Erythroblast (primary cell): ENCODE results near the gene DLX3.

ENCODE experiments used
- DNase-seq, 2 experiments: peaks; one replicate each; lab custom pipeline; 2025; lab: John Stamatoyannopoulos, UW
- GATA1 ChIP-seq: IDR thresholded peaks from 2 replicates; pipeline ENCODE4 v1.6.1; 2011; ENCODE audit warnings: low read depth, mild to moderate bottlenecking, control low read depth, low read length, moderate library complexity
- POLR2A ChIP-seq: IDR thresholded peaks from 2 replicates; pipeline ENCODE4 v1.6.1; 2011; ENCODE audit warnings: mild to moderate bottlenecking, low read length

DLX3 gene

GRCh38 chr17:49957350-49957749 is 37.7 kb downstream of the DLX3 start:
- no peak for DNase-seq
- TF ChIP-seq GATA1 (no peak), POLR2A (no peak)

DNA sequence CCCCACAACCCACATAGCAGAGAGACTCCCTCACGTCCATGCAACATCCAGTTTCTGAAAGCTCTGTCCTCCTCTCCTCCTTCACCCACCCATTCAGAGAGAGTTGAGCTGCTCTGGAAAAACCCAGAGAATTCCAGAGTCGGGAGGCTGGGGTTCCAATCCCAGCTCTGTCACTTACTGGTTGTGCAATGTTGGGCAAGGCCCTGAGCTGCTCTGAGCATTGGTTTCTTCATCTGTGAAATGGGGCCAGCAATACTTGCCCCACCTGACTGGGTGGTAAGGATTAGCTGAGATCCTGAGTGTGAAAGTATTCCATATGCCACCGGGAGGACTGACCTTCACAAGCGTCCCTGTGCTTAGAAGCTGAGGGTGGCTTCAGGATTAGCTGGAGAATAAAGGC is 38.2 kb downstream of the DLX3 start:
- no peak for TF ChIP-seq POLR2A
- TF ChIP-seq GATA1: no peak
- DNase-seq: no peak

- TF ChIP-seq GATA1: no peak
- TF ChIP-seq POLR2A: no peak
- DNase-seq: no peak
Observed at GRCh38 chr17:49955157-49955556, 39.9 kb downstream of the DLX3 start.

DNA sequence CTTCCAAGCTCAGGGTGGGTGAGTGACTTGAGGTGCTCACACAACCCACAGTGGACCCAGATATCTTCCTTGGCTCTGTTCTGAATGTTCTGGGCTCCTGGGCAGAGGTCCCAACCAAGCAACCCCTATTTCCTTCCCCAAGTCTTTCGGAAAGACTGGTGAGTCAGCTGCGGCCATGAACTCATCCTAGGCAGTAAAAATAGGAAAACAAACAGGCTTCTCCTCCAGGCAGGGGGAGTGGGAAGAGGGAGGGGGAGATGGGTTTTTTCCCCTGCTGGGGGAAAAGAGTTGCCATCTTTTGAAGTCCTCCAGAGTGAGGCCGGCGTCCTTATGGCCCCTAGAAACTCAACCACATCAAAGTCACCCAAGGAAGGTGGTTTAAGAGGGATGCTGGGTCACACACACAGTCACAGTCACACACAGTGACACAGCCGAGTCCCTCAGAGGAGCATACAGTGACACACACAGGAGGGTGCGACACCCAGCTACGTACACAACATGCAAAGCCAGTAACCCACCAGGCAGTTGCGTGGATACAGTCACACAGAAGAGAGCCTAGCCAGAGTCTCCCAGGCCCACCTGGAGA is 42.0 kb downstream of the DLX3 start:
- no peak for DNase-seq
- TF ChIP-seq GATA1: no peak
- TF ChIP-seq POLR2A: no peak

DNA sequence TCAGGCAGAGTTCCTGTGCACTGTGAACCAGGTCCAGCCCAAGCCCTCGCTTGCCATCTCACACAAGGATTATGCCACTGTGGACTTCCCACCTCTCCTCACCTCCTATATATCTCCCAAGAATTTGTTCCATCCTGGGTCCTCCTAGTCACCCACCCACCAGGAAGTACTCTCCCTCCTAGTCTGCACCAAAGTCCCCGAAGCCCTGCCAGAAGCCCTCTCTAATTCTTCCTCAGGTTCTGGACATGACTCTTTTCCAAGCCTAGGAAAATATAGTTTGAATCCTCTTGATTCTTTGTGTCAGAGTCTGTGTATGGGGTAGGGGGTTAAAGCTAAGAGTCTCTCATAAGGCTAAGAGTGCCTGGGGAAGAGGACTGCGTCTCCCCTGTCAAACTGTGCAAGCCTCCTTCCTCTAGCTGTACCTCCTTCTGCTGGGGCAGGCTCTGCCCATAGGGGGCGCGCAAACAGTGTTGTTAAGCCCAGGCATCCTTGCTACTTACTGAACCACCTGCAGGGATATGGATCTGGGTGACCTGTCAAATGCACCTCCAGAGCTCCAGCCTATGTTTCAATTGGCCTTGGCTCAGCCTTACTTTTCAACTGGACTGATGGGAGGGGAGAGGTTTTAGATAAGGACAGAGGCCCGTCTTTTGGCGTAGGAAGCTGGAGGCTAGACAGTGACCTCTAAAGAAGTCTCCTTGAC is 42.7 kb downstream of the DLX3 start:
- no peak for TF ChIP-seq POLR2A
- peak; percentile 53 to 72 for DNase-seq

- no peak for DNase-seq
- TF ChIP-seq POLR2A (no peak), GATA1 (no peak)
Observed at GRCh38 chr17:49951362-49952082, 43.5 kb downstream of the DLX3 start.

- TF ChIP-seq GATA1 (no peak), POLR2A (no peak)
Observed at GRCh38 chr17:49949634-49950033, 45.4 kb downstream of the DLX3 start.

DNA sequence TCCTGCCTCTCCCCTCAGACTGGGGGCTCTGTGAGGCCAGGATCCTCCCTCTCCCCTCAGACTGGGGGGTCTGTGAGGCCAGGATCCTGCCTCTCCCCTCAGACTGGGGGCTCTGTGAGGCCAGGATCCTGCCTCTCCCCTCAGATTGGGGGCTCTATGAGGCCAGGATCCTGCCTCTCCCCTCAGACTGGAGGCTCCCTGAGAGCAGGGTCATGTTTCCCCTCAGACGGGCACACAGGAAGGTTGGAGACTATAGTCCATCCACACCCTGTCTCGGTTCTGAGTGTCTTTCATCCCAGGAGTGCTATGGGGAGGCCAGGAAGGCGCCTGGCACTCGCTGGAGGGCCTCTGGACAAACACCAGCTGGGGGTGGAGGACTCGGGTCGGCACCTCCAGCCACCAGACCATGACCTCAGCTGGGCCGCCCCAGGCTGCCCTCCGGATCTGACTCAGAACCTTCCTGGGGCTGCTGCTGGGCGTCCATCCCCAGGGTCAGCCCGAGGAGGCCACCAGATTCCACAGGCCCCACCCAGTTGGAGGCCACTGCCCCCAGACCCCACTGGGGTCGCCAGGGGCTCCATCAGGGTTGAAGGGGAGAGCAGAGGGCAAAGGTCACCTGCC is 48.0 kb downstream of the DLX3 start:
- DNase-seq: no peak
- no peak for TF ChIP-seq GATA1
- no peak for TF ChIP-seq POLR2A

More at GRCh38 chr17:49949634-49950033, 45.4 kb downstream of the DLX3 start:
- no peak for DNase-seq

DNA sequence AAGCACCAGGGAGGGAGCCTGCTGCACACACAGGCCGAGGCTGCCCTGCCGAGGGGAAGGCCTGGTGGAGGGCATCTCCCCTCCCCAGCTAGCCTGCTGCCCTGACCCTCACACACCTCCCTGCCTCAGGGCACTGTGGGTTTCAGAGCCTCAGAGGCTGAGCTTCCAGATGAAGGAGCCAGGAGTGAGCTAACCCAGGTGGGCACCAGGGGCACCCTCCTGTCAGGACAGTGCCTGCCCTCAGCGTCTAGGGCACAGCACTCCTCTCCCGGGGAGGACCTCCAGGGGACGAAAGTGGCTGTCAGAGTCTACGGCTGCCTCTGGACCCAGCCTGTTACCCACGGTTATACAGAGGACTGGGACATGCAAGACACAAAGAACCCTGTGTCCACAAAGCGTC is 48.8 kb downstream of the DLX3 start:
- TF ChIP-seq GATA1 (no peak), POLR2A (no peak)
- DNase-seq: no peak

DNA sequence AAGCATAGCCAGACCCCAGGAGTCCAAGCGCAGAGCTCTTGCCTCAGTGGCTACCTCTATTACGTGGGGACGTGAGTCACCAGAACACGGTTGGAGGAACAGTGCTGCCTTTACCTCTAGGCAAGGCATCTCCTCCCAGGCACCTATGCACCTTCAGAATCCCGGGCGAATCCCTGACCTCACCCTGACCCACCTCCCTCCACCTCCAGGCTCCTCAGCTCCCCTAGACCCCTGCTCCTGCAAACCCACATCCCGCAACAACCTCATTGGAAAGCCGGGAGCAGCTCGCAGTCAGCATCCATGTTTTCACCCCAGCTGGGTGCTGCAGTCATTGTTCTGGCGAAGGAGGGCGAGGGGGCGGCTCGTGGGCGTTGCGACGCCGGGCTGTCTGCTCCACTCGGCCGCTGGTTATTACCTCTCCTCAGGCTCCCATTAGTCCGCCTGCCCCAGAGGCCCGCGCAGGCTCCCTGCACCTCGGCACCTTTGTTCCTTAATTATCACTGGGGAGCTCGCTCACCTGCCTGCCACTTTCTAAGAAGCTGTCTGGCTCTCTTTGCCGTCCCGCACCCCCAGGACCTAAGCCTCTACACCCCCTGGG is 50.7 kb downstream of the DLX3 start:
- TF ChIP-seq POLR2A (no peak), GATA1 (no peak)
- DNase-seq: no peak

GRCh38 chr17:49942947-49943346 is 52.1 kb downstream of the DLX3 start:
- DNase-seq: no peak
- no peak for TF ChIP-seq POLR2A

DNA sequence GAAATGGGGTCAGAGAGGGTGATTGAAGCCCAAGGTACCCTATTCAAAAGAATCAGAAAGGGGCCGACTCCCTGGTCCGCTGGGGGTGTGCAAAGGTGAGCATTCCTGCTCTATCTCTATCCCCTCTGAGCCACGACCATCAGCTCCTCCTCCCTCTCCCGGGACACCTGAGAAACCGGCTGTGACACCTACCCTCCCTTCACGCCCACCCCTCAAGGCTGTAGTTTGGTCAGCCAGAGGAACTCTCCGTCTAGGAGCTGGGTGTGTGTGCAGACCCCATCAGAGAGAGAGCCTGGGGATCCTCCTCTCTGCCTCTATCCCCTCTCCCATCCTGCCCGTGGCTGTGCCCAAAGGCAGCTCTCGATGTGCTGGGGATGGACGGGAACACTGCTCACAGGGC is 53.6 kb downstream of the DLX3 start:
- DNase-seq: no peak
- TF ChIP-seq POLR2A (no peak), GATA1 (no peak)
